GM12878 (cell line): ENCODE measurements around the gene CCDC17. TPM values are rescaled to one million over a fixed set of nuclear protein-coding genes. Genes with fewer than 3 reads are reported as not detected.

Experiments used
- ATAC-seq: fragments of 200-7000 bp; cut with Tn5 transposase; 3 replicates; pipeline ENCODE4 v1.9.1; 2020; ENCODE audit warnings: mild to moderate bottlenecking, moderate library complexity
- BruUV-seq: library from RNA; stranded (reverse); fragments of 400-500 nt; replicated peaks from 2 replicates; lab custom pipeline; 2021; lab: Mats Ljungman, UMichigan
- CTCF ChIA-PET: fragments of 300-600 bp; sonication (Branson Sonifier 250); formaldehyde crosslinking; extraction: SDS; loops from one replicate; lab custom pipeline; 2021; ENCODE audit warnings: inconsistent platforms; lab: Yijun Ruan, JAX
- POLR2A ChIA-PET: fragments of 350-600 bp; formaldehyde crosslinking; extraction: SDS; loops from one replicate; lab custom pipeline; 2021; ENCODE audit warnings: inconsistent platforms; lab: Charles Lee
- RAD21 ChIA-PET: fragments of 300-600 bp; sonication (Branson Sonifier 250); formaldehyde crosslinking; loops from one replicate; lab custom pipeline; 2023; ENCODE audit warnings: antibody characterized with exemption; ENCODE audit not compliant: unreplicated experiment; lab: Charles Lee
- SMC1A ChIA-PET: fragments of 300-600 bp; sonication (Branson Sonifier 250); formaldehyde crosslinking; loops from one replicate; lab custom pipeline; 2023; ENCODE audit not compliant: unreplicated experiment, uncharacterized antibody; lab: Charles Lee
- DNase-seq: peaks from one replicate; pipeline ENCODE4 v3.0.0-alpha.2; 2011; ENCODE audit warnings: low read depth, low spot score
- FAIRE-seq: peaks from 3 replicates; lab custom pipeline; 2011; peaks lifted over from hg19 to GRCh38; lab: Jason Lieb, UNC
- H2AFZ ChIP-seq: 2 replicates; pipeline ENCODE4 v1.6.0; 2011; ENCODE audit warnings: low read depth, low read length, control low read depth; ENCODE audit not compliant: control insufficient read depth
- H3K27ac ChIP-seq: 2 replicates; pipeline ENCODE4 v1.5.1; 2011; ENCODE audit warnings: control low read depth; ENCODE audit not compliant: control insufficient read depth, insufficient read depth
- H3K27me3 ChIP-seq, 2 experiments: replicated peaks in 1 of 2; 2 replicates each; pipeline versions ENCODE4 v1.6.0 to v1.6.1; 2011; ENCODE audit warnings: low read length in 1 of 2; ENCODE audit not compliant: control insufficient read depth in 2 of 2, insufficient read depth in 2 of 2
- H3K36me3 ChIP-seq, 2 experiments: 2 replicates each; pipeline ENCODE4 v1.5.1; 2011; ENCODE audit warnings: low read length in 1 of 2; ENCODE audit not compliant: control insufficient read depth in 2 of 2, insufficient read depth in 2 of 2
- H3K4me1 ChIP-seq: 2 replicates; pipeline ENCODE4 v1.6.1; 2011; ENCODE audit warnings: mild to moderate bottlenecking, low read length, moderate library complexity, mixed read lengths; ENCODE audit not compliant: control insufficient read depth, insufficient read depth
- H3K4me2 ChIP-seq: 2 replicates; pipeline ENCODE4 v1.6.0; 2011; ENCODE audit warnings: control low read depth; ENCODE audit not compliant: control insufficient read depth, insufficient read depth
- H3K4me3 ChIP-seq: fragments of 200-600 bp; sonication (generic); 2 replicates; pipeline ENCODE4 v1.5.1; 2016
- H3K79me2 ChIP-seq: 2 replicates; pipeline ENCODE4 v1.6.0; 2011; ENCODE audit warnings: low read length; ENCODE audit not compliant: control insufficient read depth, insufficient read depth
- H3K9ac ChIP-seq: 2 replicates; pipeline ENCODE4 v1.8.0; 2011; ENCODE audit warnings: low read length, control low read depth, mixed read lengths; ENCODE audit not compliant: control insufficient read depth, insufficient read depth
- H3K9me3 ChIP-seq: replicated peaks from 3 replicates; pipeline ENCODE4 v1.5.1; 2011; ENCODE audit warnings: mild to moderate bottlenecking, low read length; ENCODE audit not compliant: control insufficient read depth, insufficient read depth
- H4K20me1 ChIP-seq: 2 replicates; pipeline ENCODE4 v1.6.0; 2011; ENCODE audit not compliant: control insufficient read depth, insufficient read depth
- E2F8 ChIP-seq: fragments of 450-650 bp; IDR thresholded peaks from 2 replicates; pipeline ENCODE4 v1.6.1; 2018; ENCODE audit warnings: mild to moderate bottlenecking, low read depth, moderate library complexity; ENCODE audit not compliant: partially characterized antibody
- EGR1 ChIP-seq, 2 experiments: IDR thresholded peaks; 1 replicate in 1 of 2; 2 replicates in 1 of 2; pipeline ENCODE4 v1.6.1; 2011 to 2012; ENCODE audit warnings: low read depth in 2 of 2, low read length in 2 of 2, borderline replicate concordance in 1 of 2, mild to moderate bottlenecking in 1 of 2, moderate library complexity in 1 of 2
- HCFC1 ChIP-seq: fragments of 150-350 bp; IDR thresholded peaks from 2 replicates; pipeline ENCODE4 v1.6.1; 2014; ENCODE audit warnings: low read length
- NKRF ChIP-seq: fragments of 450-650 bp; conservative IDR thresholded peaks from 2 replicates; pipeline ENCODE4 v1.6.1; 2017; ENCODE audit warnings: mild to moderate bottlenecking, moderate library complexity
- NR2F1 ChIP-seq: fragments of 450-650 bp; conservative IDR thresholded peaks from 2 replicates; pipeline ENCODE4 v1.6.1; 2017; ENCODE audit warnings: mild to moderate bottlenecking
- REST ChIP-seq: IDR thresholded peaks from 2 replicates; pipeline ENCODE4 v1.6.1; 2012; ENCODE audit warnings: mild to moderate bottlenecking, low read depth, low read length
- WGBS: methylation state at CpG from one replicate; pipeline ENCODE4 v1.1.6; 2016; ENCODE audit warnings: low lambda C conversion rate; ENCODE audit not compliant: insufficient replicate concordance, insufficient coverage; ENCODE audit errors: missing lambda C conversion rate; 5-methylcytosine and 5-hydroxymethylcytosine counted together
- in situ Hi-C: fragments of 300-500 bp; cut with MboI; formaldehyde crosslinking; loops from 9 replicates; pipeline ENCODE4 v1.14.3; 2018; ENCODE audit warnings: mixed read lengths
- intact Hi-C: fragments of 100-400 bp; cut with micrococcal nuclease; formaldehyde crosslinking; loops from one replicate; pipeline ENCODE4 v1.14.2; 2022; ENCODE audit not compliant: unreplicated experiment
- polyA plus RNA-seq, 11 experiments: library from polyadenylated mRNA; depleted of rRNA in 4 of 11; unstranded in 6 of 11; stranded (reverse) in 5 of 11; fragments of >200 nt; fragmentation: Nextera tagmentation in 4 of 11; fragmentation: Illumina TruSeq in 1 of 11; extraction: Ambion mirVana in 4 of 11; extraction: Trizol in 1 of 11; gene quantifications; 1 replicate in 1 of 11; 2 replicates in 10 of 11; pipeline versions ENCODE4 v1.2.1 to v1.2.3, GENCODE V29; 2011 to 2016; ENCODE audit warnings: inconsistent platforms in 2 of 11, missing spikeins in 2 of 11, low read depth in 1 of 11
- total RNA-seq, 4 experiments: library from RNA; depleted of rRNA in 3 of 4; stranded (reverse); fragments of >200 nt in 3 of 4; fragmentation: Illumina TruSeq in 1 of 4; extraction: Trizol in 1 of 4; gene quantifications; 2 replicates each; pipeline versions ENCODE4 v1.2.1 to v1.2.3, GENCODE V29; 2013 to 2021

Gene CCDC17
- total and polyA plus RNA-seq, 10 of the 15 experiments (the other 5 are each of a cell fraction or from before 2014, with no cell fraction given) = 0.15 to 1.9 (median 0.69) TPM

- CTCF ChIA-PET = no interaction called here
- RAD21 ChIA-PET = no interaction called here
Observed at GRCh38 chr1:45617618-45618017, 6.2 kb downstream of the CCDC17 start.

More at GRCh38 chr1:45617618-45618017, 6.2 kb downstream of the CCDC17 start:
- H3K79me2 ChIP-seq = no peaks in the 10 kb centered on the region
- POLR2A ChIA-PET = no interaction called here
- H3K27ac ChIP-seq = no peak overlapping the region
- H3K9me3 ChIP-seq = no peaks in the 10 kb centered on the region
- no peak for FAIRE-seq
- no peak overlapping the region for H2AFZ ChIP-seq
- no TSS peak for BruUV-seq
- no peak for ATAC-seq
- H3K9ac ChIP-seq = no peak overlapping the region
- peaks cover 14 to 51% of the 10 kb centered on the region in 2 experiments for H3K36me3 ChIP-seq
- peaks cover 5% of the 10 kb centered on the region for H3K4me1 ChIP-seq
- H3K27me3 ChIP-seq = no peaks in the 10 kb centered on the region
- no peaks in the 10 kb centered on the region; the same call in none of the 2 replicates for H4K20me1 ChIP-seq
- SMC1A ChIA-PET = no interaction called here
- 51% methylated on average over 4 of the region's 4 CpGs for WGBS
- H3K4me3 ChIP-seq = no peak overlapping the region
- DNase-seq = no peak
- intact Hi-C loops (no loop called here), in situ Hi-C loops (no loop called here)
- TF ChIP-seq HCFC1 = no peak
- TF ChIP-seq REST = no peak
- no peak for TF ChIP-seq NKRF
- no peak for TF ChIP-seq EGR1 (IDR thresholded peaks at IDR 0.05; ENCODE audit: borderline replicate concordance in 1 of 2, low read depth in 2 of 2, low read length in 2 of 2)
- no peak for TF ChIP-seq E2F8
- no peak for TF ChIP-seq NR2F1
- H3K4me2 ChIP-seq = no peak overlapping the region
